Dermis microvascular lymphatic vessel endothelial cell (primary cell): Measurements from ENCODE around the gene IRAK2. TPM values are rescaled to one million over a fixed set of nuclear protein-coding genes. Genes with fewer than 3 reads are reported as not detected.
A peak's percentile ranks its signal among the peaks of the same experiment; 100 is the strongest.
"Not testable (repeated sequence)": the region's sequence is repeated elsewhere in the genome, so short reads cannot be mapped to it uniquely, and the experiment has no call there.

Experiments
- DNase-seq, 2 donors: peaks; one replicate each; pipeline versions ENCODE4 v3.0.0 to v3.0.0-alpha.2; 2010; ENCODE audit warnings: low read depth in 2 of 2
- total RNA-seq: library from RNA; depleted of rRNA; stranded (reverse); fragments of >200 nt; gene quantifications from 2 replicates; pipeline ENCODE4 v1.2.1, GENCODE V29; 2014

IRAK2 gene, protein sequence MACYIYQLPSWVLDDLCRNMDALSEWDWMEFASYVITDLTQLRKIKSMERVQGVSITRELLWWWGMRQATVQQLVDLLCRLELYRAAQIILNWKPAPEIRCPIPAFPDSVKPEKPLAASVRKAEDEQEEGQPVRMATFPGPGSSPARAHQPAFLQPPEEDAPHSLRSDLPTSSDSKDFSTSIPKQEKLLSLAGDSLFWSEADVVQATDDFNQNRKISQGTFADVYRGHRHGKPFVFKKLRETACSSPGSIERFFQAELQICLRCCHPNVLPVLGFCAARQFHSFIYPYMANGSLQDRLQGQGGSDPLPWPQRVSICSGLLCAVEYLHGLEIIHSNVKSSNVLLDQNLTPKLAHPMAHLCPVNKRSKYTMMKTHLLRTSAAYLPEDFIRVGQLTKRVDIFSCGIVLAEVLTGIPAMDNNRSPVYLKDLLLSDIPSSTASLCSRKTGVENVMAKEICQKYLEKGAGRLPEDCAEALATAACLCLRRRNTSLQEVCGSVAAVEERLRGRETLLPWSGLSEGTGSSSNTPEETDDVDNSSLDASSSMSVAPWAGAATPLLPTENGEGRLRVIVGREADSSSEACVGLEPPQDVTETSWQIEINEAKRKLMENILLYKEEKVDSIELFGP
- total RNA-seq = 60.3 and 65.1 TPM in 2 replicates

DNA sequence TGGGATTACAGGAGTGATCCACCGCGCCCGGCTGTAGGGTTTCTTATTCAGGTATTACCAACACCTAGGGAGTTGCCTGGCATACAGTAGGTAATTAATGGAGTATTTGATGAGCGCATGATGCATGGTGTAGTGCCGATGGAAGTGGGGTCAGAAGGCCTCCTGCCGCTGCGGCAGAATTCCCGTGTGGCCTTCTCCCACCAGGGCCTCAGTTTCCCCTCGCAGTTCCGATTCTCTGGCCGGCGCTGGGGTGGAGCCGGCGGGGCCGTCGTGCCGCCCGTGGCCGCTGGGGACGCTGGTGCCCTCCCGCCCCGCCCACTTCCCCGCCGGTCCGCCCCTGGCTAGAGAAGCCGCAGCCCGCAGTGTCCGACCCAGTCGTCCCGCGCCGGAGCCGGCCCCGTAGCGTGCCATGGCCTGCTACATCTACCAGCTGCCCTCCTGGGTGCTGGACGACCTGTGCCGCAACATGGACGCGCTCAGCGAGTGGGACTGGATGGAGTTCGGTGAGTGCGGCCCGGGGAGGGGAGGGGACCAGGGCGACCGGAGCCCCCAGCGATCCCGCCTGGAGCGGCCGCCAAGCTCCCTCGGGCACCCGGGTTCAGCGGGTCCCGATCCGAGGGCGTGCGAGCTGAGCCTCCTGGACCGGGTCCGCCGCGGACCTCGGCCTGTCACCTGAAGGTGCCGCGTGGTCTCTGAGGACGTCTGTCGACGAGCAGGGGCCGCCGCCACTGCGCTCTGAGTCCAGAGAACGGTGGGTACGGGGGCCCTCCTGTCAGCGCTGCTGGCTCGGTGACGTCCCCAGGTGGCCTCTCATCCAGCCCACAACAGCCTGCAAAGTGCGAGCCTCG is at the start of gene IRAK2:
Gene IRAK2, plus strand, starts transcription at position 374 of the 848 bp plus-strand sequence. Its CDS starts 36 bp downstream, at position 410.
- peak in 1 of 2 donors; percentile 71 for DNase-seq

DNA sequence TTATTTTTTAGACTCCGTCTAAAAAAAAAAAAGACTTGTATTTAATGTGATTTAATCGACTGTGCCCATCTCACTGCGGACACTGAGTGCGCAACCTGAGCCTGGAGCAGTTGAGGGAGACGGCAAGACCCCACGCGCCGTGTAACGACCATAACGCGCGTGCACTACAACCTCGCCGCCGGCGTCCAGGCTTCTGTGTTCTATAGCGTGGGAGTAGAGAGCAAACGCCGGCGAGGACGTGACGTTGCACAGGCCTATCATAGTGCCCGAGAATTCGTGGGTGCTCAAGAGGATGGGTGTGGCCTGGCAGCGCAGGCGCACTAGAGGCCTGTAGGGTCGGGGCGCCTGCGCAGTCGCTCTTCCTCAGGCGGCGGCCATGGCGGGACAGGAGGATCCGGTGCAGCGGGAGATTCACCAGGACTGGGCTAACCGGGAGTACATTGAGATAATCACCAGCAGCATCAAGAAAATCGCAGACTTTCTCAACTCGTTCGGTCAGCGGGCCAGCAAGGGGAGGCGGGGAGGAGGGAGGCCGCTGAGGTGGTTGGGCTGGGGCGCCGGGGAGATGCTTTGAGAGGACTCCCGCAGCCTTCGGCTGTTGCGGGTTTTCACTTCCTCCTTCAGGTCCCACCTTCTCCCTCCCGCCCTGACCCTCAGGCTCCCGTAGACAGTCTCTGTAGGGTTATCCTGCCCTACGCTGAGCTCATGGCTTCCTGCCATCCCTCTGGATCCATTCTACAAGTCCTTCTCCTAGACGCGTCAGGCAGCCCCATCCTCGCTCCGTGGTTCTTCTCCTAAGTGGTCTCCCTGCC is 49.2 kb upstream of the IRAK2 start, which contains the start of gene BRK1:
Gene BRK1, plus strand, starts transcription at position 350 of the 812 bp plus-strand sequence. Its CDS starts 27 bp downstream, at position 377.
- DNase-seq = peak; percentile 94 to 98

DNA sequence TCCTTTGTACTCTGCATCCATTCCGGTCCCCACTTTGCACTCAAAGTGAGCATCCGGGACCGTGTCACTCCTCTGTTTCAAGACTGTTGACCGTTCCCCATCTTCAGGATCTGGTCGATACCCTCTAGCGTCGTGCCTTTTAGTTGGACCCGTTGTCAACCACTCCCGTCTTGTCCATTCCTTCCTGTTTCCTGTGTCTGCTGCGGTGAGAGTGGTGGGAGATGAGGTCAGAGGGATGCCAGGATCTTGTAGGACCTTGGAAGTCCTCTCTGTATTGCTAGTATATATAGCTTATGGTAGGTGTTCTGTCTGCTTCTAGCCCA is 48.6 kb upstream of the IRAK2 start:
- DNase-seq = peak in 1 of 2 donors; percentile 65

DNA sequence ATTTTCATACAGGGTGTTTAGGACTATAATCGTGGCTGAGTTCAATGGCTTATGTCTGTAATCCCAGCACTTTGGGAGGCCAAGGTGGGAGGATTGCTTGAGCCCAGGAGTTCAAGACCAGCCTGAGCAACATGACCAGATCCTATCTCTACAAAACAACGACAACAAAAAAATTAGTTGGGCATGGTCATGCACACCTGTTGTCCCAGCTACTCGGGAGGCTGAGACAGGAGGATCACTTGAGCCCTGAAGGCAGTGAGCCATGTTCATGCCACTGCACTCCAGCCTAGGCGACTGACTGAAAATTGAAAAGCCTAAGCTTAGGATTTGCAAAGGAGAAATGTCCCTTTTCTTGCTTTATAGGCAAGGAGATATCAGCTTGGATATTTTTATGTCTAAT is 47.8 kb upstream of the IRAK2 start:
- no peak for DNase-seq

DNA sequence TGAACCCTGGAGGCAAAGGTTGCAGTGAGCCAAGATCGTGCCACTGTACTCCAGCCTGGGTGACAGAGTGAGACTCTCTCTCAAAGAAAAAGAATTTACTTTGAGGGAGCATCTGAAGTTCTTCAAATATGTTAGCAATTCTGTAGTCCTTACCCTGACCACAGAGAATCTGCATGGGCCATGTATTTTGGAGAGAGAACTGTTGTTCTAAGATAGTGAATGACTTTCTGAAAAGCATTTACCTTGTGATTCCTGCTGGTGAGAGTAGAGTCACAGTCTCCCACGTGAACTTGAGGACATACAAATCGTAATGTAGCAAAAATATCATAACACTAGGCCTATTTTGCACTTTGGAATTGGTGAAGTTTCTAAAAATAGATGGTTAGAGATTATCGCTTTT is 45.3 kb upstream of the IRAK2 start:
- DNase-seq = no peak

DNA sequence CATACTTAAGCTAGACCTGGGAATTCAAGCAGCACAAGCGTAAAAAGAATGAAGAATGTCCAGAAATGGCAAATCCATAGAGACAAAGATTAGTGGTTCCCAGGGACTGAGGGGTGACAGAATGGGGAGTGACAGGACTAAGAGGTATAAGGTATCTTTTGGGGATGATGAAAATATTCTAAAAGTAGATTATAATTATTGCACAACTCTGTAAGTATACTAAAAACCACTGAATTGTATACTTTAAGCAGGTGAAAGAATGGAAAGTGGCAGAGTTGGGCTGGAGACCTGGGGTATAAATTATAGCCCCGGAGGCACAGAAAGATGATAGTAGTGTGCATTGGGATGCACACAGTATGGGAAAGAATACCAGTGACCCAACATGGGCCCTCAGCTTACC is 43.7 kb upstream of the IRAK2 start:
- DNase-seq = no peak

DNA sequence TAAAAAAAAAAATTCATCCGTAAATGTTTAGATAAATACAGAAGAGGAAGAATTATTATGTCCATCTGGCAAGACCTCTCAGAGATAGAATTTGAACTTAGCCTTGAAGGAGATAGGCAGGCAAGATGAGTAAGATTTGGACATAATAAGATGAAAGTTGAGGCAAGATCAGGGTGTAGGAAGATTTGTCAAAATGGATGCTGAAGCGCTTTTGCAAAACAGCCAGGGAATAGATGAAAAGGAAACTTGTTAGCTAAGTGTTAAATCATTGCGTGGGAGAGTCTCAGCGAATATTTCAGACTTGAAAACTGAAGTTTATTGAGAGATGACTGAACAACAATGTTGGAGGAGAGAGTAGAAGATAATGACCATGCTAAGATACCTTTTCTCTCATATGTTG is 42.0 kb upstream of the IRAK2 start:
- DNase-seq = no peak

DNA sequence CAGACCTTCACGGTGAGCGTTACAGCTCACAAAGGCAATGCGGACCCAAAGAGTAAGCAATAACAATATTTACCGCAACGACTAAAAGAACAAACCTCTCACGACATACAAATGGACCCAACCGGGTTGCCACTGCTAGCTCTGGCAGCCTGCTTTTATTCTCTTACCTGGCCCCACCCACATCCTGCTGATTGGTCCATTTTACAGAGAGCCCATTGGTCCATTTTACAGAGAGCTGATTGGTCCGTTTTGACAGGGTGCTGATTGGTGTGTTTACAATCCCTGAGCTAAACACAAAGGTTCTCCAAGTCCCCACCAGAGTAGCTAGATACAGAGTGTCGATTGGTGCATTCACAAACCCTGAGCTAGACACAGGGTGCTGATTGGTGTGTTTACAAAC is 28.8 kb upstream of the IRAK2 start:
- not testable (repeated sequence) for DNase-seq

DNA sequence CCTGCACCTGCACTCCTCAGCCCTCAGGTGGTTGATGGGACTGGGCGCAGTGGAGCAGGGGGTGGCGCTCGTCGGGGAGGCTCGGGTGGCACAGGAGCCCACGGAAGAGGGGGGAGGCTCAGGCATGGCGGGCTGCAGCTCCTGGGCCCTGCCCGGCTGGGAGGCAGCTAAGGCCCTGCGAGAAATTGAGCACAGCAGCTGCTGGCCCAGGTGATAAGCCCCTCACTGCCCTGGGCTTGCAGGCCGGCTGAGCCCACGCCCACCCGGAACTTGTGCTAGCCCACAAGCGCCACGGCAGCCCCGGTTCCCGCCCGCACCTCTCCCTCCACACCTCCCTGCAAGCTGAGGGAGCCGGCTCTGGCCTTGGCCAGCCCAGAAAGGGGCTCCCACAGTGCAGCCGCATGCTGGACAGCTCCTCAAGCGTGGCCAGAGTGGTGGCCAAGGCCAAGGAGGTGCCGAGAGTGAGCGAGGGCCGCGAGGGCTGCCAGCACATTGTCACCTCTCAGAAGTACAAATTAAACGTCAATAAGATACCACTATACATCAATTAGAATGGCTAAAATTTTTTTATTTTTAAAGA is 28.2 kb upstream of the IRAK2 start:
- DNase-seq = no peak

DNA sequence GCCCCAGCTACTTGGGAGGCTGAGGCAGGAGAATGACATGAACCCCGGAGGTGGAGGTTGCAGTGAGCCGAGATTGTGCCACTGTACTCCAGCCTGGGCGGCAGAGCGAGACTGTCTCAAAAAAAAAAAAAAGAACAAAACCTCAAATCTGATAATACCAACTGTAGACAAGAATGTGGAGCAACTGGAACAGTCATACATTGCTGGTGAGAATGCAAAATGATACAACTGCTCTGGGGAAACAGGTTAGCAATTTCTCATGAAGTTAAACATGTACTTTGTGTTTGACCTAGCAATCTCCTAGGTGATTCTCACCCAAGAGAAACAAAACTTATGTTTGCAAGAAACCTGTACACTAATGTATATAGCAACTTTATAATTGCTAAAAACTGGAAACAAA is 27.5 kb upstream of the IRAK2 start:
- no peak for DNase-seq

DNA sequence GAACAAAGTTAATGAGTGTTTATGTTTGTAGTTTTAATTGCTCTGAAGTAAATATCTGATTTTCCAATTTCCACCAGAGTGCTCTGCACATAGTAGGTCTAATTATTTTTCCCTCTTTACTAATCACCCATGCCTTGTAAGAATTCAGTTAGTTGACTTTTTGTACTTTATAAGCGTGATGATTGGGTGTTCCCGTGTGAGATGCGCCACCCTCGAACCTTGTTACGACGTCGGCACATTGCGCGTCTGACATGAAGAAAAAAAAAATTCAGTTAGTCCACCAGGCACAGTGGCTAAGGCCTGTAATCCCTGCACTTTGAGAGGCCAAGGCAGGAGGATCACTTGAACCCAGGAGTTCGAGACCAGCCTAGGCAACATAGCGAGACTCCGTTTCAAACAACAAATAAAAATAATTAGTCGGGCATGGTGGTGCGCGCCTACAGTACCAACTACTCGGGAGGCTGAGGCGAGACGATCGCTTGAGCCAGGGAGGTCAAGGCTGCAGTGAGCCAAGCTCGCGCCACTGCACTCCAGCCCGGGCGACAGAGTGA is 23.6 kb upstream of the IRAK2 start:
- DNase-seq = no peak

DNA sequence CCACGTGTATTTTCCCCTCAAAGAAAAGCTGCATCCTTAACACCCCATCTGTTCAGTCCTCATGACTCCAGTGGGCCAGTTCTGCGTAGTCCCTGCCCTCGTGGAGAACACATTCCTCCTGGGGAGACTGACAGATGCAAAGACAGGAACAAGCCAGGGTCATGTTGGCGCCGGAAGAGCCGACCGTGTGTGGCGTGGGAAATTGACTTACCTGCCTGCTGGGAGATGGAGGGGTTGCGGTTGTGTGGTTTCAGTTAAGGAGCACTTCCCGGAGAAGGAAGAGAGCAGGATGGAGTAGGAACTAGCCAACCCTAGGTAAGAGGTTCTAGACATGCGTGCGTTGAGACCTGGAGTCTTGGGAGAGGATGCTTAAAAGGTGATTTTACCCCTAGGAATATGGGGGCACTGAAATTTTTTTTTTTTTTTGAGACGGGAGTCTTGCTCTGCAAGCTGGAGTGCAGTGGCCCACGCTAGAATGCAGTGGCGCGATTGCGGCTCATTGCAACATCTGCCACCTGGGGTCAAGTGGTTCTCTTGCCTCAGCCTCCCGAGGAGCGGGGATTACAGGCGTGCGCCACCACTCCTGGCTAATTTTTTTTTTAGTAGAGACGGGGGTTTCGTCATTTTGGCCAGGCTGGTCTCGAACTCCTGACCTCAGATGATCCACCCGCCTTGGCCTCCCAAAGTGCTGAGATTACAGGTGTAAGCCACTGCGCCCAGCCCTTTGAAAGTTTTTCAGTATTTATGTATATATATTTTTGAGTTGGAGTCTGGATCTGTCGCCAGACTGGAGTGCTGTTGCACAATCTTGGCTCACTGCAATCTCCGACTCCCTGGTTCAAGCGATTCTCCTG is 21.8 kb upstream of the IRAK2 start:
- DNase-seq = peak in 1 of 2 donors; percentile 28

DNA sequence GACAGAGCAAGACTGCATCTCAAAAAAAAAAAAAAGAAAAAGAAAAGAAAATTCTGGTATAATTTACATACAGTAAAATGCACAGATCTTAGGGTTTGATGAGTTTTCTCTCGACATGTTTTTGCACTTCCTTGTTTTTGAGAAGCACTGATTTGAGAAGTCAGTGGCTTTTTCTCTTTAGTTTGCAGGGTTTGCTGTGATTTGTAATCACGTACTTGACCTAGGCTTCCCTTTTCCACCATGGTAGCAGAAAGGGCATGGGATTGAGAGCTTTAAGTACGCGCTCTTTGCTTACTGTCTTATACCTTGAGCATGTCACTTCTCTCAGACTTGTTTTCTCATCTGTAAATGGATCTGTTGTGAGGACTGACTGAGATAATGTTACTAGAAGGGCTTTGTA is 19.0 kb upstream of the IRAK2 start:
- DNase-seq = no peak

DNA sequence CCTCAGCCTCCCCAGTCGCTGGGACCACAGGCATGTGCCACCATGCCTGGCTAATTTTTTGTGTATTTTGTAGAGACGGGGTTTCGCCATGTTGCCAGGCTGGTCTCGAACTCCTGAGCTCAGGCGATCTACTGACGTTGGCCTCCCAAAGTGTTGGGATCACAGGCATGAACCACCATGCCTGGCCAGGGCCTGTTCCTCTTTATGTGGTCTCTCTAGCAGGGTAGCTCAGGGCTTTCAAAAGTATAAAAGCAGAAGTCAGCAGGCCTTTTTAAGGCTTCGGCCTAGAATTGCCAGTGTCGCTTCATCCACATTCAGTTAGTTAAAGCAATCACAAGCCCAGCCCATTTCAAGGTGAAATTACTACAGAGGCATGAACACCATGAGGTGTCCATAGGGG is 15.5 kb upstream of the IRAK2 start:
- no peak for DNase-seq

DNA sequence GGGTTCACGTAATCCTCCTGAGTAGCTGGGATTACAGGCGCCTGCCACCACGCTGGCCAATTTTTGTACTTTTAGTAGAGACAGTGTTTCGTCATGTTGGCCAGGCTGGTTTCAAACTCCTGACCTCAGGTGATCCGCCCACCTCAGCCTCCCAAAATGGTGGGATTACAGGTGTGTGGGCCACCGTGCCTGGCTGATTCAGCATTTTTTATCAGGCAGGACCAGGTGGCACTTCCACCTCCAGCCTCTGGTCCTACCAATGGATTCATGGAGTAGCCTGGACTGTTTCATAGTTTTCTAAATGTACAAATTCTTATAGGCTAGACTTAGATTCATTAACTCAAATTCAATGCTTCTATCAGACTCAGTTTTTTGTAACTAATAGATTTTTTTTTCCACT is 13.7 kb upstream of the IRAK2 start:
- DNase-seq = no peak

DNA sequence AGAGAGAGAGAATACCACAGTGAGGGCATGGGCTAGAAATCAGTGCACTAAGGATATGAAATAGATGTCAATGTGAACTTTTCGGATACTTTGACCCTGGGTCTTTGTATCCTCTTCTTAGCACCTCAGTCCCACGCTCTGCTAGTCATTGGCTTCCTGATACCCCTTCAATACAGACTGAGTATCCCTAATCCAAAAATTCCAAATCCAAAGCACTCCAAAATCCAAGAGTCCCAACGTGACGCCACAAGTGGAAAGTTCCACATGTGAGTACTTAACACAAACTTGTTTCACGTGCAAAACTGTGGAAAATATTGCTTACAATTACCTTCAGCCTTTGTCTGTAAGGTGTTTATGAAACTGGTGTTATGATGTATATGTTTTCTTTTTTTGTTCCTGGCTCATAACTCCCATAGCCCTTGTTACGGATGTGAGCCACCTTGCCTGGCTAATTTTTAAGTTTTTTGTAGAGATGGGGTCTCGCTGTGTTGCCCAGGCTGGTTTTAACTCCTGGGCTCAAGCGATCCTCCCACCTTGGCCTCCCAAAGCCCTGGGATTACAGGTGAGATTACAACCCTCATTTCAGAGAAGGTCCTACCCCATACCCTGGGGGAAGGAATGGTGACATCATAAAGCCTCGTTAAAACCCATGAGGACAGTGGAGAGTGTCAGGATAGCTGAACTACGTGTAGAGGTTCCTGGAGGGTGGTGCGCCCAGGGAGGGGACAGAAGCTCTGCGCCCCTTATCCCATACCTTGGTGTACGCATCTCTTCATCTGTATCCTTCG is 10.2 kb upstream of the IRAK2 start:
- no peak for DNase-seq

DNA sequence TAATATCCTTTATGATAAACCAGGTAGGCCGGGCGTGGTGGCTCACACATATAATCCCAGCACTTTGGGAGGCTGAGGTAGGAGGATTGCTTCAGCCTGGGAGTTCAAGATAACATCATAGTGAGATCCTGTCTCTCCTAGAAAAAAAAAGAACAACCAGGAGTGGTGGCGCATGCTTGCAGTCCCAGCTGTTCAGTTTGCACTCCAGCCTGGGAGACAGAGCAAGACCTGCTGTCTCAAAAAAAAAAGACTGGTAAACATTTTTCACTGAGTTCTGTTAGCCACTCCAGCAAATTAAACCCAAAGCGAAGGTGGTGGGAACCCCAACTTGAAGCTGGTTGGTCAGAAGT is 9.6 kb upstream of the IRAK2 start:
- DNase-seq = no peak

DNA sequence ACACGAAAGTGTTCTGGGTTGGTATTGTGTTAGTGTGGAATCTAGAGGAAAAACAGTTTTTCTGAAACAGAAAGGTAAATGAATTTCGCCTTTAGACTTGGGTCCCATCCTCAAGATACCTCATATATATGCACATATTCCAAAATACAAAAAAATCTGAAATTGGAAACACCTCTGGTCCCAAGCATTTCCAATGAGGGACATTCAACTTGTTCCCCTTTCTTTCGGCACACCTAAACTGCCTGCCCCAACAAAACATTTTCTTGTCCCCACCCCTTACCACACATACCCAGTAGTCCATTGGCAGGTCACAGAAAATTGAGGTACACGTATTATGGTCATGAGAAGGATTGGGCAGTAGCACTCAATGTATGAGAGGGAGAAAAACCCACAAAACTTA is 9.1 kb upstream of the IRAK2 start:
- DNase-seq = no peak

DNA sequence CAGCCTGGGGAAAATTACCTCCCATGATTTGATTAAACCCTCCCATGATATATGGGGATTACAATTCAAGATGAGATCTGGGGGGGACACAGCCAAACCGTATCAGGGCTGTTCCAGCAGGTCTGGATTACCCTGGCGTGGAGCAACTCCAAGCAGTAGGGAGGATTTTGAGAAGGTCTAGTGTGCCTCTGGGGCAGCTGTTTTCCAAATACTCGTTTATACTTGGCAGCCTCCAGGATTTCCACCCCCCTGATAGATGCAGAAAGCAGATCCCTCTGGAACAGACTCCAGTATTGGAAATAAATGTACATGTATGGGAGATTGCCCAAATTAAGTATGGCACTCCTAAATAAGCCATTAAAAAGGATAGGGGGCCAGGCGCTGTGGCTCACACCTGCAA is 7.7 kb upstream of the IRAK2 start:
- DNase-seq = no peak
